HG03575 (cell line): ENCODE measurements around the gene PXMP2.
"Not testable (repeated sequence)": the region's sequence is repeated elsewhere in the genome, so short reads cannot be mapped to it uniquely, and the experiment has no call there.

Experiments used
- ATAC-seq: cut with Tn5 transposase; IDR thresholded peaks from one replicate; pipeline ENCODE4 v1.9.1; 2021; ENCODE audit not compliant: unreplicated experiment, insufficient number of reproducible peaks, low FRiP score; ENCODE audit errors: extremely low read depth

PXMP2 gene

DNA sequence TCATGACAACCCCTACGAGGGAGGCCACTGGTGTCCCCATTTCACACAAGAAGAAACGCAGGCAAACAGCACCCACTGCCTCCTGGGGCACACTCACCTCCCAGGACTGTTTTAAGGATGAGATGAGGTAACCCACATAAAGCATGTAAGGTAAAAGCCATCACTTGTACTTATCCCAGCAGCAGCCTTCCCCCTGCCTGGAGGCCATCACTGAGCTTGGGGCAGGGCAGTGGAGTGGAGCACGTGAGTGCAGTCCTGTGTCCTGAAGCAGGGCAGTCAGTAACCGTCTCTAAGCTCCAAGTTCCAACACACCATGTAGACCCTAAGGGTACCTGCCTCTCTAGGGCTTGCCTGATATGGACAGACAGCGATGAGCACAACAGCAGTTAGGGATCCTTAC, 2.0 kb upstream of the PXMP2 start:
- no peak for ATAC-seq

DNA sequence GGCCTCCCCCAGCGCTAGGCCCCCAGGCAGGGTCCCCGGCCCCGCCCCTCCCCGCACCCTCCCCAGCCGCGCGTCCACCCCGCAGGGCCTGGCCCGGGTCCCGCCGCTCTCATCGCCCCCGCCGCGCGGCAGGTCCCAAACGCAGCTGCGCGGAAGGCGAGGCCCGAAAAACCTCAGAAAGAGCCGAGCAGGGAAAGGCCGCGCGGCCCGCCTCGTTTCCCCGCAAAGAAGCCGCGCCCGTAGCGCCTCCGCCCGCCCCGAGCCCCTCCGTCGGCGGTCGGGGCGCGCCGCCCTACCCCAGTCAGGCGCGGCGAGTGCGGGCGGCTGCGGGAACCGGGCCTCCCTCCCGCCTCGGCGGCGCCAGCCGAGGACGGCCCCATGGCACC, 569 bp upstream of the PXMP2 start:
- no peak for ATAC-seq

DNA sequence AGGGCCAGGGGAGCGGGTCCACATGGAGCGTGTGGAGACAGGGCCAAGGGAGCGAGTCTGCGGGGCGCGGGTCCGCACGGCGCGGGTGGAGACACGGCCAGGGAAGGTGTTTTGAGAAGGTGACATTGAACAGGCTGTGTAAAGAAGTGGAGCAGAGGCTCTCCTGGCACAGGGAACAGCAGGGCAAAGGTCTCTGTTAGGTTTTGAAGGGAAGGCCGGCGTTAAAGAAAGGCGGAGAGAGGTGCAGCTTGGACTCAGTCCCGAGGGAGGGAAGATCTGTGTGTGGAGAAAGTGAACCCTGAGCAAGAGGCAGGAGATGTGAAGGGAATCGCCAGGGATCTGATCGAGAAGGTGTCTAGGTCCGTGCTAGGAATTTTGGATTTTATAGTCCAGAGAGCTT, 1.8 kb downstream of the PXMP2 start:
- no peak for ATAC-seq

DNA sequence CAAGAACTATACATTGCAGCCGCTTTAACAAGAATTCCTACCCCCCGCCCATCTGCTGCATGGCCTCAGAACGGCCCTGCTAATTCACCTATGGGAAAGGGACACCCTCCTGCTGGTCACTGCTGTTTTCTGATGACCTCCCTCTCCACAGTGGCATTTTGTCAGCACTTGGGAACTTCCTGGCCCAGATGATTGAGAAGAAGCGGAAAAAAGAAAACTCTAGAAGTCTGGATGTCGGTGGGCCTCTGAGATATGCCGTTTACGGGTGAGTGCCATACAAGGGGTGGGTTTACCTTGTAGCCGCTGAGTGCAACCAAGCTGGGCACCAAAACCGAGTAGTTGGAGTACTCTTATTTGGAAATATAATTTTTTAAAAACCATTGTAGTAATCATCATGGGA, 2.7 kb downstream of the PXMP2 start:
- no peak for ATAC-seq

DNA sequence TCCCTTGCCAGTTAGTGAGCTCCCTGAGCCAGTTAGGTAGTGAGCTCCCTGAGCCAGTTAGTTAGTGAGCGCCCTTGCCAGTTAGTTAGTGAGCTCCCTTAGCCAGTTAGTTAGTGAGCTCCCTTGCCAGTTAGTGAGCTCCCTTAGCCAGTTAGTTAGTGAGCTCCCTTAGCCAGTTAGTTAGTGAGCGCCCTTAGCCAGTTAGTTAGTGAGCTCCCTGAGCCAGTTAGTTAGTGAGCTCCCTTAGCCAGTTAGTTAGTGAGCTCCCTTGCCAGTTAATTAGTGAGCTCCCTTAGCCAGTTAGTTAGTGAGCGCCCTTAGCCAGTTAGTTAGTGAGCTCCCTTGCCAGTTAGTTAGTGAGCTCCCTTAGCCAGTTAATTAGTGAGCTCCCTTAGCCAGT, 4.6 kb downstream of the PXMP2 start:
- ATAC-seq, result not testable (repeated sequence)

DNA sequence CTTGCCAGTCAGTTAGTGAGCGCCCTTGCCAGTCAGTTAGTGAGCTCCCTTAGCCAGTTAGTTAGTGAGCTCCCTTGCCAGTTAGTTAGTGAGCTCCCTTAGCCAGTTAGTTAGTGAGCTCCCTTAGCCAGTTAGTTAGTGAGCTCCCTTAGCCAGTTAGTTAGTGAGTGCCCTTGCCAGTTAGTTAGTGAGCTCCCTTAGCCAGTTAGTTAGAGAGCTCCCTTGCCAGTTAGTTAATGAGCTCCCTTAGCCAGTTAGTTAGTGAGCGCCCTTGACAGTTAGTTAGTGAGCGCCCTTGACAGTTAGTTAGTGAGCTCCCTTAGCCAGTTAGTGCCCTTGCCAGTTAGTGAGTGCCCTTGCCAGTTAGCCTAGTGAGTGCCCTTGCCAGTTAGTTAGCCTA, 7.5 kb downstream of the PXMP2 start:
- ATAC-seq, result not testable (repeated sequence)

DNA sequence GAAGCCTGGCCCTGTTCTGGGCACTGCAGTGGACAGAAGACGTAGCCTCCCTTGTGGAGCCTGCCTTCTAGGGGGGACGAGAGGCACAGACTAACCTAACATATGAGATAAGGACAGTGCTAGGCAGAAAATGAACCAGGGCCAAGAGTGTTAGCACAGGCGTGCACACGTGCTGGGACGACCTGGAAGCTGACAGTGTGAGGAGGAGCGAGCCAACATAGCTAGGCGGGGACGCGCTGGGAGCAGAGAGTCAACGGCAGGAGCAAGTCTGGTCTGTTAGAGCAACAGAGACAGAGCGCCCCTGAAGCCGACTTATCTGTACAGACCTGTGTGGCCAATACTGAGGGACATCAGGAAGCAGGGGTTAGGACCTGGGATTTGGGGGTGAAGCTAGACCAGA, 8.0 kb downstream of the PXMP2 start:
- ATAC-seq, result no peak

DNA sequence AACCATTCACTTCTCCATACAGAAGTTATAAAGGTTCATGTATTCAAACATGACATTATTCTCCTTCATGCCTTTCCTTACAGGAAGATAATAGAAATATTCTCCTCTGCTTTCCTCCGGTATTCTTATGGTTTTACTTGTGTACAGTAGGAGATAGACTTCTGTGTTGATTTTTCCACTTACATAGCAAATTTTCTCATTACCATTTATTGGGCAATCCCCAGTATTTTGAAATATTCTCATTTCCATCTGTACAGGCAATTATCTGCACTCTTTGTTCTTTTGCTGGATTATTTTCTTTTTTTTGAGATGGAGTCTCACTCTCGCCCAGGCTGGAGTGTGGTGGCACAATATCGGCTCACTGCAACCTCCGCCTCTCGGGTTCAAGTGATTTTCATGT, 11.0 kb downstream of the PXMP2 start:
- ATAC-seq, result no peak

DNA sequence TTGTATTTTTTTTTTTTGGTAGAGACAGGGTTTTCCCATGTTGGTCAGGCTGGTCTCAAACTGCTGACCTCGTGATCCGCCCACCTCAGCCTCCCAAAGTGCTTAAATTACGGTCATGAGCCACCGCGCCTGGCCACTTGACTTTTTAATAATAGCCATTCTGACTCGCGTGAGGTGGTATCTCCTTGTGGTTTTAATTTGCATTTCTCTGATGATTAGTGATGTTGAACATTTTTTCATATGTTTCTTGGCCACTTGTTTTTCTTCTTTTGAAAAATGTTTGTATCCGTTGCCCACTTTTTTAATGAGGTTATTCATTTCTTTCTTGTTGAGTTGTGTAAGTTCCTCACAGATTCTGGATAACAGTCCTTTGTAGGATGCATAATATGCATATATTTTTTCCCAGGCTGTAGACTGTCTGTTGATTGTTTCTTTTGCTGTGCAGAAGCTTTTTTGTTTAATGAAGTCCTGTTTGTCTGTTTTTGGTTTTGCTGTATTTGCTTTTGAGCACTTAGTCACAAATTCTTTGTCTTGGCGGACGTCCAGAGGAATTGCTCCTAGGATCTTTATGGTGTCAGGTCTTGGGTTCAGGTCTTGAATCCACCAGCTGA, 12.9 kb downstream of the PXMP2 start:
- ATAC-seq, result no peak

DNA sequence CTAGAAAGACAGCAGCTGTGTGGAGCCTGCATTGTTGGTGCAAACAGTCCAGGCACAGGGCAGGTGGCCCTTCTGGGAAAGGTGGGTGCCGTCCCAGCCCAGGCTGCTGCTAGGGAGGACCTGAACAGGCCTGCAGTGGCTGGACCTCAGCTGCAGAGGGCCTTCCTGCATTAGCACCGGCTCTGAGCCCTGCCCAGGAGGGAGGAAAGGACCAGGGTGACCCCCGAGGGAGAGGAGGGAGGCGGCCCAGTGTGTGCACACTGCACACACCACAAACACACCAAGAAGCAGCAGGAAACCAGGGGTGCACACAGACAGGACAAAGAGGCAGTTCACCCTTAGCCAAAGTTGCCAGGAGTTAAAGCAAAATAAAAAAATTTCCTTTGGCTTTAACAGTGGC, 15.3 kb downstream of the PXMP2 start:
- ATAC-seq, result no peak

DNA sequence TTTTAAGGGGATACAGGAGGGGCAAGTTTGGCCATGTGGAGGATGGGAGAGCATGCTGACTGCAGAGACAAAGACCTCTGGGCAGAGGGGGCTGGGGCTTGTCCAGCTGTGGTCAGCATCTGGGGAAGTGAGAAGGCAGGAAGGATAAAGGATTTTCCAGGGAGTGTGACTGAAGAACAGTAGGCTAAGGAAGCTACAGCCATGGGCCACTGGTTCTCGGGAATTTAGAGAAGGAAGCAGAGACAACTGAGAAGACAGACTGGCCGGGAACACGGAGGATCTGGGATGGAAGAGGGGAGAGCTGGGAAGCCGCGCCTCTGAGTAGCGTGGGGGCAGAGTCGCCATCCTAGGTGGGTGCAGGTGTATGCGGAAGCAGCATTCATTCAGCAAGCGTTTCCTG, 16.3 kb downstream of the PXMP2 start:
- no peak for ATAC-seq

DNA sequence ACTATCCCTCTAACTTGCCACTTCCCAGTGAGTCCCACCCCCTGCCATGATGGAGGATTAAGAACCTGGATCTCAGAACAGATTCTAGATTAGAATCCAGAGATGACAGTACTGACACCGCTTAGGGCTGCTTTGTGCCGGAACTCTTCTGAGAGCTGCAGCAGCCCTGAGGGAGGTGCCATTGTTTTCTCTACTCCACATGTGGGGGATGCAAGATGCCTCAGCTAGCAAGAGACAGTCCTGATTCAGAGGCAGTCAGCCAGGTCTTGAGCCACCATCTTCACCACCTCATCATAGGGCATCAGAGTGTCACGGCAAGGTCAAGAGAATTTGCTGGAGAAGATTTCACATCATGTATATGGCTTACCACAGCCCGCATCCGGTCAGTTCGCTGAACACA, 19.9 kb downstream of the PXMP2 start:
- ATAC-seq, result no peak

DNA sequence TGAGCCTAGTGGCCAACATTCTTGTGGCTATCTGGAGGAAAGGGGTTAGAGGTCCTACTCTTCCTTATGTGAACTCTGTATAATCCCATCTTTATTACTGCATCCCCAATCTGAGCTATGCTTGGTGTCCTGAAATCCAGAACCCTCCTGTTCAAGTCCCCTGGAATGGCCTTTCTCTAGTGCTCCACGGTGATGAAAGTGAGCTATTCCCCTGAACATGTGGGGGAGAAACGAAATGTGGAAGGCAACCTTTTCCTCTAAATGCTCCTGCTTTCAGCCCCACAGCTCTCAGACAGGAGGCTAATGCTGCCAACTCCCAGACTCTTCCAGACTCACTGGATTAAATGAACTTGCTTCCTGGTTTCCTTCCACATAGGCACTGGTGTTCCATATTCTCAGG, 20.8 kb downstream of the PXMP2 start:
- ATAC-seq, result no peak

DNA sequence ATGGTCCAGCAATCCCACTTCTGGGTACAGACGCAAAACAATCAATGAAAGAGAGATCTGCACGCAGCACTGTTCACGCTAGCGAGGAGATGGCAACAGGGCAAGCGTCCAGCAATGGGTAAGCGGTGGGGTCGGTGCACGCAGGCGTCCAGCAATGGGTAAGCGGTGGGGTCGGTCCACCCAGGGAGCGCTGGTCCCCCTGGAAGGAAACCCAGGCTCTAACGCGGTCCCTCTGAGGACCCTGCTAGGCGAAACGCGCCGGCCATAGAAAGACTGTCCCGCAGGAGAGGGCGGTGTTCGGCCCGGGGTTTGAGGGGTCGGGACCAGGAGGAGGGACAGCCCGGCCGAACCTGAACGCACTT, 22.6 kb downstream of the PXMP2 start:
- ATAC-seq, result peak; percentile 3

DNA sequence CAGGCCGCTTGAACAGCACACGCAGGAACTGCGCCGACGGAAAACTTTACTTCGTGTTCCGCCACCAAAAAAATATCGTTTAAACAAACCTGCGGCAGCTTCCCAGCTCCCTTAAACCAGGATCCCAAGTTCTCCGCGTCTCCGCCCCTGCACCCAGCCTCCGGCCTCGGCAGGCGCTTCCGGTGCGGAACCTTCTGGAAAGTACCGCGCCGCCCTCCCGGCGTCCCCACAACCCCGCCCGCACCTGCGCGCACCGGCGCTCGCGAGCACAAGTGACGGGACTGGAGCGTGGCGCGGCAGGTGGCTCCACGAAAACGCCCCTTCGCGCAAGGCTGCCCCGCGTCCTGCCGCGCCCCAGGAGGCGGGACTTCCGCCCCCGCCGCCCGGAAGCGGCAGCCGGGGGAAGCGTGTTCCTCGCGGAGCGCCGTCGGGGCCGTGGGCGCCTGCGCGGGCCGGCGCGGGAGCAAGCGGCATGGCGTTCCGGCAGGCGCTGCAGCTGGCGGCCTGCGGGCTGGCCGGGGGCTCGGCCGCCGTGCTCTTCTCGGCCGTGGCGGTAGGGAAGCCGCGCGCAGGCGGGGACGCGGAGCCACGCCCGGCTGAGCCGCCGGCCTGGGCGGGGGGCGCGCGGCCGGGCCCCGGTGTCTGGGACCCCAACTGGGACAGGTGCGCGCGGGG, 23.2 kb downstream of the PXMP2 start, which contains the start of gene PGAM5:
PGAM5 (plus strand) TSS at position 438 of the 675 bp plus-strand sequence; CDS start at position 473, 35 bp downstream.
- ATAC-seq, result peak; percentile 37

DNA sequence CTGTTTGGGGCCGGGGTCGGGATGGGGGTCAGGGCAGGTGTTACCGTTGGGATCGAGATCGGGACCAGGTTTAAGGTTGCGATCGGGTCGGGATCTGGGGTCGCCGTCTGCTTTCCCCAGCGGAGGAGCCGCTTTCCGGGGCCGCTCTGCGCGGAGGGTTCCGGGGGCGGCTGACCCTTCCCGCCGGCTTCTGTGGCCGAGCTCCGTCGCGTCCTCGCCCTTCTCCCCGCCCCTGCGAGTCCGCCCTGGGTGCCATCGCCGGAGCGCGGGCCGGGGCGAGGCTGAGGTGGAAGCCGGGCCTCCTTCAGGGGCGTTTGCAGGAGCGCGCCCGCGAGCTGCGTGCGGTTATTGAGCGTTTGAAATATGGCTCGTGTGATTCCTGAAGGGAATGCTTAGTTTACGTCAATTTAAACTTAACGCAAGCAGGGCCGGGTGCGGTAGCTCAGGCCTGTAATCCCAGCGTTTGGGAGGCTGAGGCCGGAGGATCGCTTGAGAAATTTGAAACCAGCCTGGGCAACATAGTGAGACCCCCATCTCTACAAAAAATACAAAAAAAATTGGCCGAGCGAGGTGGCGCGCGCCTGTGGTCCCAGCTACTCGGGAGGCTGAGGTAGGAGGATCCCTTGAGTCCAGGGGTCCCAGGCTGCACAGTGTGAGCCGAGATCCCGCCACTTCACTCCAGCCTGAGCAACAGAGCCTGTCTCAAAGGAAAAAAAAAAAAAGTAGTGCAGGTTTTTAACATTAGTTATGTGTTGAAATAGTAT, 23.9 kb downstream of the PXMP2 start:
- ATAC-seq, result no peak

DNA sequence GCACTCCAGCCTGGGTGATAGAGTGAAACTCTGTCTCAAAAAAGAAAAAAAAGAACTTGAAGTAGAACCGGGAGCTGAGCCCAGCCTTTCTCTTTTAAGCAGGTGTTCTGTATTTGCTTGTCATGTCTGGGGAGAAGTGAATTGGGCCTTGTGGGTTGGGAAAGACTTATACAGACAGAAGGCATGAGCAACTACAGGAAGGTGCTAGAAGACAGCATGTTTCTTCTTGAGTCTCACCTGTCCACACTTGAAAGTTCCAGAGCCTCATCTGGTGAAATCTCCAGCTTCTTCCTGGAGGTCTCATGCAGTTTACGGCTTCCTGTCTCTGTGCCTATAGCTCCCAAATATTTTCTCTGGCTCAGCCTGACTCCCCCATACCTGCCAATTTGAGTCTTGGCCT, 25.7 kb downstream of the PXMP2 start:
- no peak for ATAC-seq

DNA sequence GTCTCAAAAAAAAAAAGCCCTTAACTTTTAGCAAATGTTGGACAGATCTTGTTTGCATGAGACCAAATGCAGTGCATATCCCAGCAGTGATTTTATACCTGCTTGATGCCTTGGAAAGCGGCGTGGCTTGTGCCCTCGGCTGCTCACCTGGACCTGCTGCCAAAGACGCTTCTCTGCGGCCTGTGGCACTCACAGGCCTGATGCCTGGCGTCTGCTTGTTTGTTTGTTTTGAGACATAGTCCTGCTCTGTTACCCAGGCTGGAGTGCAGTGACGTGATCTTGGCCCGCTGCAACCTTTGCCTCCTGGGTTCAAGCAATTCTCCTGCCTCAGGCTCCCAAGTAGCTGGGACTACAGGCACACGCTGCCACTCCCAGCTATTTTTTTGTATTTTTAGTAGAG, 28.5 kb downstream of the PXMP2 start:
- ATAC-seq, result no peak

DNA sequence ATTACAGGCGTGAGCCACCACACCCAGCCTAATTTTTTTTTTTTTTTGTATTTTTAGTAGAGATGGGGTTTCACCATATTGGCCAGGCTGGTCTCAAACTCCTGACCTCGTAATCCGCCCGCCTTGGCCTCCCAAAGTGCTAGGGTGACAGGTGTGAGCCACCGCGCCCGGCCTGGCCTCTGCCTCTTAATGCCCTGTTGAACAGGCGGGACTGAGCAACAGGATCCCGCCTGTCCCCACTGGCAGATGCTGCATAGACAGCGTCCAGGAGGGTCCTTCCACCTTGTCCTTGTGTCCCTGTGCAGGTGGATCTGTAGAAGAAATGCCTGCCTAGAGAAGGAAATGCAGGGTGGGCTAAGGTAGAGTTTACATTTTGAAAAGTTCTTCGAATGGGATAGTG, 29.0 kb downstream of the PXMP2 start:
- ATAC-seq, result no peak

DNA sequence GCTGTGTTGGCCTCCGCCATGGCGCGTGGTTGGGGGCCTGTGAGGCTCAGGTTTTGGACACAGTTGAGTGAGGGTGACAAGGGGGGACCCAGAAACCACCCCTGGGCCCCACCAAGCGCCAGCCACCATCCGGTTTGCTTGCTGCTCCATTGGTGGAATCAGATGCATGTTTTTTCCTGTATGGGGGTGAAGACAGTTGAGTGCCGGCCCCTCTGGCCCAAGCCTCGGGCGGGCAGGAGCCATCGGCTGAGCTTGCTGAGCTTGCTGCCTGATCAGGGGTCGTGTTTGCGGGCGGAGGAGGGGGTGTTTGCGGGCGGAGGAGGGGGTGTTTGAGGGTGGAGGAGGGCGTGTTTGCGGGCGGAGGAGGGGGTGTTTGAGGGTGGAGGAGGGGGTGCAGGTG, 29.6 kb downstream of the PXMP2 start:
- ATAC-seq, result no peak
